Measurements from ENCODE around the gene JUNB.

The JUNB gene

DNA sequence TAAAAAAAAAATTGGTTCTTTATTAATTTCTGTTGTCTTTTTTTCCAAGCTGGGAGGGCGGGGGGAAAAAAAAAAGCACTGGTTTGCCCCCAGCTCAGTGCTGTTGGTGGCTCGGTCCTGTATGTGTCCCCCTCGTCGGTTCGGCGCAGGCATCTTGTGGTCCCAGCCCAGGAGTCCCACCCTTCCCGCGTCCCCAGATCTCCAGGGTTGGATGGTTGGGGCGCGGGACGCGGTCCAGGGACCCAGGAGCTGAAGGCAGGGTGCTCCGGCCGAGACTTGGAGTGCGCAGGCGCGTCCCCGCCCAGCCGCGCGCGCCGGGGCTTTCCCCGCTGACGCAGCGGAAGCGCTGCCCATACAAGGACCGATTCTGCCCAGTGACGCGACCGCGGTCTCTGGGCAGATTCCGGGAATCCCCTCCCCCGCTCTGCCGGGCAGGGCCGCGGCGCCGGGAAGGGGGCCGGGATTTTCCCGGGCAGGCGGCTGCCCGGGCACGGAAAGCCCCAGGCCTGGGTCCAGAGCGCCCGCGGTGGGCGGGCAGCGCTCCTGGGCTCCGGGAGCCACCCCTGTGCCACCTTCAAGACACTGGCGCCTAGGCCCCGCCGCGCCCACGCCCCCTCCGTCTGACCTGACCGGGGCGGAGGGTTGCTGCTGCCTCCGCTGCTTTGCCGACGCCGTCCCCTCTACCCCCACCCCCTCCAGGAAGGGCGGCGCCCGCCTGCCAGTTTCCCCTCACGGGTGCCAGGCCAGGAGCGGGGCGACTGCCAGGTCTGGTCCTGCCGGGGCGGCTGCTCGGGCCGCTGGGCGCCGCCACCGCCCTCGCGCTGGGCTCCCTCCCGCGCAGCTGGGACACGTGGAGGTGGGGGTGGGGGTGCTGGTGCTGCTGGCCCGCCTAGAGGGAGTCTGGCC is 2.3 kb downstream of the JUNB start (continued):
- TF ChIP-seq ZNF341 (tag by site-specific recombination; IDR thresholded peaks at IDR 0.05; ENCODE audit: low read depth) (peak; percentile 62), GFI1B (tag by site-specific recombination; IDR thresholded peaks at IDR 0.05) (no peak), ZNF354C (tag by site-specific recombination; IDR thresholded peaks at IDR 0.05; ENCODE audit: borderline replicate concordance, low read depth) (no peak), ZNF548 (tag by site-specific recombination; IDR thresholded peaks at IDR 0.05) (no peak), ZEB2 (tag by site-specific recombination; IDR thresholded peaks at IDR 0.05) (peak; percentile 68; the same call in 1 of the 2 replicates), SP3 (tag by site-specific recombination; IDR thresholded peaks at IDR 0.05) (peak; percentile 83), ZNF2 (tag by site-specific recombination; IDR thresholded peaks at IDR 0.05) (no peak), EGR2 (tag by site-specific recombination; IDR thresholded peaks at IDR 0.05; ENCODE audit: low read depth) (peak; percentile 86; the same call in 1 of the 2 replicates), ZNF621 (tag by site-specific recombination; IDR thresholded peaks at IDR 0.05) (no peak), SETDB1 (IDR thresholded peaks at IDR 0.05; ENCODE audit: insufficient read length, low read length) (no peak), ZNF157 (tag by site-specific recombination; IDR thresholded peaks at IDR 0.05) (no peak)
- TF ChIP-seq, protein P1, sequence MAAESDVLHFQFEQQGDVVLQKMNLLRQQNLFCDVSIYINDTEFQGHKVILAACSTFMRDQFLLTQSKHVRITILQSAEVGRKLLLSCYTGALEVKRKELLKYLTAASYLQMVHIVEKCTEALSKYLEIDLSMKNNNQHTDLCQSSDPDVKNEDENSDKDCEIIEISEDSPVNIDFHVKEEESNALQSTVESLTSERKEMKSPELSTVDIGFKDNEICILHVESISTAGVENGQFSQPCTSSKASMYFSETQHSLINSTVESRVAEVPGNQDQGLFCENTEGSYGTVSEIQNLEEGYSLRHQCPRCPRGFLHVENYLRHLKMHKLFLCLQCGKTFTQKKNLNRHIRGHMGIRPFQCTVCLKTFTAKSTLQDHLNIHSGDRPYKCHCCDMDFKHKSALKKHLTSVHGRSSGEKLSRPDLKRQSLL (tag by site-specific recombination; IDR thresholded peaks at IDR 0.05) = peak; percentile 32; the same call in 1 of the 2 replicates
- TF ChIP-seq, protein P2, sequence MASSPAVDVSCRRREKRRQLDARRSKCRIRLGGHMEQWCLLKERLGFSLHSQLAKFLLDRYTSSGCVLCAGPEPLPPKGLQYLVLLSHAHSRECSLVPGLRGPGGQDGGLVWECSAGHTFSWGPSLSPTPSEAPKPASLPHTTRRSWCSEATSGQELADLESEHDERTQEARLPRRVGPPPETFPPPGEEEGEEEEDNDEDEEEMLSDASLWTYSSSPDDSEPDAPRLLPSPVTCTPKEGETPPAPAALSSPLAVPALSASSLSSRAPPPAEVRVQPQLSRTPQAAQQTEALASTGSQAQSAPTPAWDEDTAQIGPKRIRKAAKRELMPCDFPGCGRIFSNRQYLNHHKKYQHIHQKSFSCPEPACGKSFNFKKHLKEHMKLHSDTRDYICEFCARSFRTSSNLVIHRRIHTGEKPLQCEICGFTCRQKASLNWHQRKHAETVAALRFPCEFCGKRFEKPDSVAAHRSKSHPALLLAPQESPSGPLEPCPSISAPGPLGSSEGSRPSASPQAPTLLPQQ (tag by site-specific recombination; IDR thresholded peaks at IDR 0.05) = peak; percentile 63; the same call in 1 of the 2 replicates
- TF ChIP-seq, protein P3, sequence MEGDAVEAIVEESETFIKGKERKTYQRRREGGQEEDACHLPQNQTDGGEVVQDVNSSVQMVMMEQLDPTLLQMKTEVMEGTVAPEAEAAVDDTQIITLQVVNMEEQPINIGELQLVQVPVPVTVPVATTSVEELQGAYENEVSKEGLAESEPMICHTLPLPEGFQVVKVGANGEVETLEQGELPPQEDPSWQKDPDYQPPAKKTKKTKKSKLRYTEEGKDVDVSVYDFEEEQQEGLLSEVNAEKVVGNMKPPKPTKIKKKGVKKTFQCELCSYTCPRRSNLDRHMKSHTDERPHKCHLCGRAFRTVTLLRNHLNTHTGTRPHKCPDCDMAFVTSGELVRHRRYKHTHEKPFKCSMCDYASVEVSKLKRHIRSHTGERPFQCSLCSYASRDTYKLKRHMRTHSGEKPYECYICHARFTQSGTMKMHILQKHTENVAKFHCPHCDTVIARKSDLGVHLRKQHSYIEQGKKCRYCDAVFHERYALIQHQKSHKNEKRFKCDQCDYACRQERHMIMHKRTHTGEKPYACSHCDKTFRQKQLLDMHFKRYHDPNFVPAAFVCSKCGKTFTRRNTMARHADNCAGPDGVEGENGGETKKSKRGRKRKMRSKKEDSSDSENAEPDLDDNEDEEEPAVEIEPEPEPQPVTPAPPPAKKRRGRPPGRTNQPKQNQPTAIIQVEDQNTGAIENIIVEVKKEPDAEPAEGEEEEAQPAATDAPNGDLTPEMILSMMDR (tag by site-specific recombination; IDR thresholded peaks at IDR 0.05) = peak; percentile 34; the same call in 1 of the 2 replicates
- TF ChIP-seq, protein P4, sequence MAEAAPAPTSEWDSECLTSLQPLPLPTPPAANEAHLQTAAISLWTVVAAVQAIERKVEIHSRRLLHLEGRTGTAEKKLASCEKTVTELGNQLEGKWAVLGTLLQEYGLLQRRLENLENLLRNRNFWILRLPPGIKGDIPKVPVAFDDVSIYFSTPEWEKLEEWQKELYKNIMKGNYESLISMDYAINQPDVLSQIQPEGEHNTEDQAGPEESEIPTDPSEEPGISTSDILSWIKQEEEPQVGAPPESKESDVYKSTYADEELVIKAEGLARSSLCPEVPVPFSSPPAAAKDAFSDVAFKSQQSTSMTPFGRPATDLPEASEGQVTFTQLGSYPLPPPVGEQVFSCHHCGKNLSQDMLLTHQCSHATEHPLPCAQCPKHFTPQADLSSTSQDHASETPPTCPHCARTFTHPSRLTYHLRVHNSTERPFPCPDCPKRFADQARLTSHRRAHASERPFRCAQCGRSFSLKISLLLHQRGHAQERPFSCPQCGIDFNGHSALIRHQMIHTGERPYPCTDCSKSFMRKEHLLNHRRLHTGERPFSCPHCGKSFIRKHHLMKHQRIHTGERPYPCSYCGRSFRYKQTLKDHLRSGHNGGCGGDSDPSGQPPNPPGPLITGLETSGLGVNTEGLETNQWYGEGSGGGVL (tag by site-specific recombination; IDR thresholded peaks at IDR 0.05) = peak; percentile 96

DNA sequence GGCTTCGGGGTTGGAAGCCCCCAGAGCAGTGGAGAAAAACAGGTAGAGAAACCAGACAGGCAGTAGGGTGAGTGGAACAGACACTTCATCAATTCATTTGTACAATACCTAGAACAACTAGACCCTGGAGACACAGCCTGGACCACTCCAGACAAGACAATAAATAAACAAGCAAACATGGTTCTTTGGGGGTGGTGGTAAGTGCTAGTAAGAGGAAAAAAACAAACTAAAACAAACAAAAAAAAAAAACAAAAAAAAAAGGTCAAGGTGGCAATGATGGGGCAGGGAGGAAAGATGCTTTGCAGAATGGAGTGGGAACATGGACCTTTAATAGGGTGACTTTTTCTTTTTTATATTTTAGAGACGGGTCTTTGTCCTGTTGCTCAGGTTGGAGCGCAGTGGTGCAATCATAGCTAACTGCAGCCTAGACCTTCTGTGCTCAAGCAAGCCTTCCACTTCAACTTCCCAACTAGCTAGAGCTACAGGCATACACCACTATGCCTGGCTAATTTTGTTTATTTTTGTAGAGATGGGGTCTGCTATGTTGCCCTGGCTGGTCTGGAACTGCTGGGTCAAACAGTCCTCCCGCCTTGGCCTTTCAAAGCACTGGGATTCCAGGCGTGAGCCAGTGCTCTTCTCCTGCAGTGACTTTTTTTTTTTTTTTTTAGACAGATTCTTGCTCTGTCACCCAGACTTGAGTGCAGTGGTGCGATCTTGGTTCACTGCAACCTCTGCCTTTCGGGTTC is 3.1 kb downstream of the JUNB start:
- Histone ChIP-seq H3K9me3 (ENCODE audit: control insufficient read depth, insufficient read depth, low read depth, low read length) (no peaks in the 10 kb centered on the region), H3K36me3 (ENCODE audit: control insufficient read depth in 2 of 2, insufficient read depth in 1 of 2, low read length in 2 of 2) (peaks cover 12 to 14% of the 10 kb centered on the region in 2 experiments; a peak in 2 of 3 replicates), H3K4me3 (ENCODE audit: low read depth, low read length) (peak overlapping the region; percentile 43), H3K4me1 (ENCODE audit: control insufficient read depth, insufficient read depth, low read length) (peaks cover 13% of the 10 kb centered on the region), H3K27ac (ENCODE audit: extremely low read depth, low read depth, low read length) (no peak overlapping the region)
- ChIA-PET CTCF (interaction anchor here (0.6 to 16.5 kb wide), 4 partner anchors 17 to 126 kb away, joined by 5 to 386 read pairs (median 140); partner anchors contain the start of gene HOOK2), POLR2A (interaction anchor here (0.7 to 2.6 kb wide), 3 partner anchors 16 to 1134 kb away, joined by 3 to 12 read pairs (median 4); no protein-coding TSS in a partner anchor)
- TF ChIP-seq ZNF660 (tag by site-specific recombination; IDR thresholded peaks at IDR 0.05) = no peak
- TF ChIP-seq, protein P3 (tag by site-specific recombination; IDR thresholded peaks at IDR 0.05) = 0 out of 2 replicates have a peak, but pooled peaks have one; percentile 7
- TF ChIP-seq, protein P5, sequence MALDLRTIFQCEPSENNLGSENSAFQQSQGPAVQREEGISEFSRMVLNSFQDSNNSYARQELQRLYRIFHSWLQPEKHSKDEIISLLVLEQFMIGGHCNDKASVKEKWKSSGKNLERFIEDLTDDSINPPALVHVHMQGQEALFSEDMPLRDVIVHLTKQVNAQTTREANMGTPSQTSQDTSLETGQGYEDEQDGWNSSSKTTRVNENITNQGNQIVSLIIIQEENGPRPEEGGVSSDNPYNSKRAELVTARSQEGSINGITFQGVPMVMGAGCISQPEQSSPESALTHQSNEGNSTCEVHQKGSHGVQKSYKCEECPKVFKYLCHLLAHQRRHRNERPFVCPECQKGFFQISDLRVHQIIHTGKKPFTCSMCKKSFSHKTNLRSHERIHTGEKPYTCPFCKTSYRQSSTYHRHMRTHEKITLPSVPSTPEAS (tag by site-specific recombination; IDR thresholded peaks at IDR 0.05) = no peak
- TF ChIP-seq, protein P1 (tag by site-specific recombination; IDR thresholded peaks at IDR 0.05) = no peak
- 0 out of 2 replicates have a peak, but pooled peaks have one; percentile 2 for TF ChIP-seq GLIS1 (tag by site-specific recombination; IDR thresholded peaks at IDR 0.05)
- TF ChIP-seq ZNF335 (tag by site-specific recombination; conservative IDR thresholded peaks at IDR 0.05) = peak; percentile 38; the same call in 1 of the 2 replicates
- TF ChIP-seq SALL2 (tag by site-specific recombination; IDR thresholded peaks at IDR 0.05; ENCODE audit: borderline replicate concordance) = no peak
- TF ChIP-seq ZNF433 (tag by site-specific recombination; IDR thresholded peaks at IDR 0.05; ENCODE audit: low read depth) = no peak
- TF ChIP-seq RBAK (tag by site-specific recombination; IDR thresholded peaks at IDR 0.05) = no peak

All from HEK293 (cell line).